Loucy (cell line): ENCODE measurements around the gene SETBP1.

Experiments
- H2AFZ ChIP-seq: fragments of 200-600 bp; sonication (generic); 2 replicates; pipeline ENCODE4 v1.6.0; 2016; ENCODE audit warnings: antibody characterized with exemption, mild to moderate bottlenecking, low read length, moderate library complexity
- H3F3A ChIP-seq: fragments of 200-600 bp; 2 replicates; pipeline ENCODE4 v1.6.0; 2016; ENCODE audit warnings: antibody characterized with exemption, low read depth, mild to moderate bottlenecking
- H3K27me3 ChIP-seq: fragments of 200-600 bp; sonication (generic); 2 replicates; pipeline ENCODE4 v1.6.1; 2014; ENCODE audit warnings: low read length, mild to moderate bottlenecking; ENCODE audit not compliant: insufficient read depth, poor library complexity, severe bottlenecking
- H3K36me3 ChIP-seq: fragments of 200-600 bp; sonication (generic); 2 replicates; pipeline ENCODE4 v1.6.1; 2016; ENCODE audit warnings: low read length; ENCODE audit not compliant: insufficient read depth
- H3K4me1 ChIP-seq: fragments of 200-600 bp; sonication (generic); 2 replicates; pipeline ENCODE4 v1.5.1; 2014; ENCODE audit warnings: low read length, mild to moderate bottlenecking; ENCODE audit not compliant: insufficient read depth, poor library complexity, severe bottlenecking
- H3K4me2 ChIP-seq: fragments of 200-600 bp; sonication (generic); 2 replicates; pipeline ENCODE4 v1.6.0; 2014; ENCODE audit warnings: antibody characterized with exemption, low read length, low read depth, mild to moderate bottlenecking; ENCODE audit not compliant: poor library complexity, severe bottlenecking
- H3K4me3 ChIP-seq: fragments of 200-600 bp; sonication (generic); 2 replicates; pipeline ENCODE4 v1.5.1; 2014; ENCODE audit warnings: low read length, mild to moderate bottlenecking, mixed read lengths; ENCODE audit not compliant: poor library complexity, severe bottlenecking
- H3K79me2 ChIP-seq: fragments of 200-600 bp; sonication (generic); 2 replicates; pipeline ENCODE4 v1.6.1; 2014; ENCODE audit warnings: low read length; ENCODE audit not compliant: insufficient read depth
- H3K9ac ChIP-seq: fragments of 200-600 bp; sonication (generic); 2 replicates; pipeline ENCODE4 v1.6.0; 2014; ENCODE audit warnings: mild to moderate bottlenecking, low read depth, low read length, moderate library complexity; ENCODE audit not compliant: poor library complexity, severe bottlenecking
- H3K9me2 ChIP-seq: fragments of 200-600 bp; sonication (generic); replicated peaks from 2 replicates; pipeline ENCODE4 v1.6.1; 2016; ENCODE audit warnings: low read depth, low read length, mixed read lengths
- H3K9me3 ChIP-seq: fragments of 200-600 bp; sonication (generic); 2 replicates; pipeline ENCODE4 v1.6.1; 2014; ENCODE audit warnings: mild to moderate bottlenecking, antibody characterized with exemption, low read length, low read depth; ENCODE audit not compliant: insufficient read depth
- H4K20me1 ChIP-seq: fragments of 200-600 bp; sonication (generic); 2 replicates; pipeline ENCODE4 v1.6.0; 2014; ENCODE audit warnings: antibody characterized with exemption, low read length, mild to moderate bottlenecking; ENCODE audit not compliant: insufficient read depth, poor library complexity, severe bottlenecking
- EZH2phosphoT487 ChIP-seq: fragments of 200-600 bp; IDR thresholded peaks from 2 replicates; pipeline ENCODE4 v1.6.1; 2018; ENCODE audit warnings: antibody characterized with exemption, mild to moderate bottlenecking, moderate library complexity, borderline replicate concordance
- TF ChIP-seq, protein P1 (sequence below): fragments of 200-600 bp; sonication (generic); conservative IDR thresholded peaks from 2 replicates; pipeline ENCODE4 v1.5.1; 2014; ENCODE audit warnings: mild to moderate bottlenecking, antibody characterized with exemption, low read length

SETBP1 gene

DNA sequence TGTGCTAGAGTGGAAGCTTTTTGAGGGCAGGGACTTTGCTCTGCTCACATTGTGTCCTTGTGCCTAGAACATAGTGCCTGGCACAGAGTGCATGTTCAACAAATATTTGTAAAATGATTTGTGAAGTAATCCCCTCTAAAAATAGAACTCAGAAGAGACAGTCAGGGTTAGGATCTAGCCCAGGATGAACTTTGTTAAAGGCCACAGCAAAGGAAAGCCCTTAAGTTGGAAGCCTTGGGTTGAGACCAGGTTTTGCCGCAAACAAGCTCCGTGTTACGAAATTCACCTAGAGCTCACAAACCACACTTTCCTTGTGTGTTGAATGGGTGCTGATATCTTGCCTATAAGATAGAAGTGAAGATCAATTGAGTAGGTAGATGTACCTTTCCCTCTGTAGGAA is 84.2 kb downstream of the SETBP1 start:
- H3K9ac ChIP-seq: no peak overlapping the region
- peaks cover 24% of the 10 kb centered on the region for H3K4me1 ChIP-seq
- peaks cover 42% of the 10 kb centered on the region; the same call in 1 of the 2 replicates for H3K79me2 ChIP-seq
- H3K9me2 ChIP-seq: no peaks in the 10 kb centered on the region
- no peaks in the 10 kb centered on the region for H3K9me3 ChIP-seq
- H3F3A ChIP-seq: no peaks in the 10 kb centered on the region
- H2AFZ ChIP-seq: no peak overlapping the region
- no peak overlapping the region for H3K4me2 ChIP-seq
- H3K36me3 ChIP-seq: no peaks in the 10 kb centered on the region; the same call in 1 of the 2 replicates
- no peak for TF ChIP-seq EZH2phosphoT487
- TF ChIP-seq, protein P1, sequence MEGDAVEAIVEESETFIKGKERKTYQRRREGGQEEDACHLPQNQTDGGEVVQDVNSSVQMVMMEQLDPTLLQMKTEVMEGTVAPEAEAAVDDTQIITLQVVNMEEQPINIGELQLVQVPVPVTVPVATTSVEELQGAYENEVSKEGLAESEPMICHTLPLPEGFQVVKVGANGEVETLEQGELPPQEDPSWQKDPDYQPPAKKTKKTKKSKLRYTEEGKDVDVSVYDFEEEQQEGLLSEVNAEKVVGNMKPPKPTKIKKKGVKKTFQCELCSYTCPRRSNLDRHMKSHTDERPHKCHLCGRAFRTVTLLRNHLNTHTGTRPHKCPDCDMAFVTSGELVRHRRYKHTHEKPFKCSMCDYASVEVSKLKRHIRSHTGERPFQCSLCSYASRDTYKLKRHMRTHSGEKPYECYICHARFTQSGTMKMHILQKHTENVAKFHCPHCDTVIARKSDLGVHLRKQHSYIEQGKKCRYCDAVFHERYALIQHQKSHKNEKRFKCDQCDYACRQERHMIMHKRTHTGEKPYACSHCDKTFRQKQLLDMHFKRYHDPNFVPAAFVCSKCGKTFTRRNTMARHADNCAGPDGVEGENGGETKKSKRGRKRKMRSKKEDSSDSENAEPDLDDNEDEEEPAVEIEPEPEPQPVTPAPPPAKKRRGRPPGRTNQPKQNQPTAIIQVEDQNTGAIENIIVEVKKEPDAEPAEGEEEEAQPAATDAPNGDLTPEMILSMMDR: no peak
- no peaks in the 10 kb centered on the region for H4K20me1 ChIP-seq
- H3K27me3 ChIP-seq: no peaks in the 10 kb centered on the region
- H3K4me3 ChIP-seq: no peak overlapping the region

DNA sequence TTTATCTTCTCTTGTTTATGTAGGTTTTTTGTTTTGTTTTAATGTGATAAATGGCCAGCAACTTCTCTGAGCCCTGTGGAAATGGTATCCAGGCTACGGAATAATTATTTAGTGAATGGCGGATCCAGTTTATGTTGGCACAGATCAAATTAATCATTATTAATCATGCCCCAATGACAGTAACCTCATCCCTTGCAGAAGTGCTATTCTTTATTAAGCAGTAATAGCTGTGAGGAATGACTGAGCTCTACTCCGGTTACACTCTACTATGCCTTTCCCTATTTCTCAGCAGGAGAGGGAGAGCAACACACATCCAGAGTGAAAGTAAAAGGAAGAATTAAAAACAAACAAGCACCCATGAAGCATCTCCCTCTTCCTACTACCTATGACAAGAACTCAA is 84.8 kb downstream of the SETBP1 start:
- peaks cover 42% of the 10 kb centered on the region; the same call in 1 of the 2 replicates for H3K79me2 ChIP-seq
- H2AFZ ChIP-seq: no peak overlapping the region
- no peaks in the 10 kb centered on the region for H3F3A ChIP-seq
- no peaks in the 10 kb centered on the region for H4K20me1 ChIP-seq
- no peaks in the 10 kb centered on the region for H3K9me2 ChIP-seq
- no peaks in the 10 kb centered on the region for H3K9me3 ChIP-seq
- H3K4me2 ChIP-seq: no peak overlapping the region
- H3K4me1 ChIP-seq: peaks cover 19% of the 10 kb centered on the region
- no peaks in the 10 kb centered on the region for H3K27me3 ChIP-seq
- H3K36me3 ChIP-seq: no peaks in the 10 kb centered on the region; the same call in 1 of the 2 replicates
- H3K4me3 ChIP-seq: no peak overlapping the region
- no peak overlapping the region for H3K9ac ChIP-seq
- no peak for TF ChIP-seq EZH2phosphoT487

DNA sequence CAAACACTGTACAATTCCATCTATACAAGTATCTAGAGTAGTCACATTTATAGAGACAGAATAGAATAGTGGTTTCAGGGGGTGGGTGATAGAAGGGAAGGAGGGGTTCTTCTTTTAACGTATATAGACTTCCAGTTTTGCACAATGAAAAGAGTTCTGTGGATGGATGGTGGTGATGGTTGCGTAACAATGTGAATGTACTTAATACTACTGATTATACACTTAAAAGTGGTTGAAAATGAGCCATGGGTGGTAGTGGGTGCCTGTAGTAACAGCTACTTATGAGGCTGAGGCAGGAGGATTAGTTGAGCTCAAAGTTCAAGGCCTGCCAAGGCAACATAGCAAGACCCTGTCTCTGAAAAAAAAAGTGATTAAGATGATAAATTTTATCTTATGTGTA is 85.8 kb downstream of the SETBP1 start:
- no peak overlapping the region for H2AFZ ChIP-seq
- no peaks in the 10 kb centered on the region for H4K20me1 ChIP-seq
- H3K4me3 ChIP-seq: no peak overlapping the region
- H3K4me2 ChIP-seq: no peak overlapping the region
- peaks cover 18% of the 10 kb centered on the region for H3K4me1 ChIP-seq
- no peaks in the 10 kb centered on the region for H3K9me3 ChIP-seq
- no peak for TF ChIP-seq EZH2phosphoT487
- TF ChIP-seq, protein P1: no peak
- no peaks in the 10 kb centered on the region for H3K9me2 ChIP-seq
- H3F3A ChIP-seq: no peaks in the 10 kb centered on the region
- peaks cover 49% of the 10 kb centered on the region; the same call in 1 of the 2 replicates for H3K79me2 ChIP-seq
- no peaks in the 10 kb centered on the region; the same call in 1 of the 2 replicates for H3K36me3 ChIP-seq
- no peak overlapping the region for H3K9ac ChIP-seq
- H3K27me3 ChIP-seq: no peaks in the 10 kb centered on the region

DNA sequence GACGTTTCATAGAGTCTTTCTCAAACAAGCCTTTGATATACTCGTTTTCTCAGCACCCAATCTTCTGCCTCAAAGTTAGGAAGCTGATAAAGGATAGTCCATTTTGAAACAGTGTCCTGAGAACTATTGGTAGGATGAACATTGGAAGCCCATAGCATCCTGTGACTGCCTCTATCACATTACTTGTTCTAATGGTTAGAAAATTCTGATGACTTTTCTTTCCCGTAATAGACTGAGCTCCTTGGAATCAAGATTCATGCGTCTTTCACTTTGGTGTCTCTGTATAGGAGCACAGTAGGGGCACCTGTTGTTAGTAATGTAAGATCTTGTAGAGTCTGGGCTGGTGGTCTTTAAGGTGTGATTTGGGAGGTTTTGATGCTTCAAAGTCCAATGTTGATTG is 87.1 kb downstream of the SETBP1 start:
- H3K36me3 ChIP-seq: no peaks in the 10 kb centered on the region; the same call in 1 of the 2 replicates
- H3K9me3 ChIP-seq: no peaks in the 10 kb centered on the region
- no peaks in the 10 kb centered on the region for H3F3A ChIP-seq
- no peak overlapping the region for H3K9ac ChIP-seq
- no peaks in the 10 kb centered on the region for H4K20me1 ChIP-seq
- no peak overlapping the region for H3K4me3 ChIP-seq
- no peak overlapping the region for H2AFZ ChIP-seq
- H3K4me2 ChIP-seq: no peak overlapping the region
- H3K27me3 ChIP-seq: no peaks in the 10 kb centered on the region
- no peak for TF ChIP-seq EZH2phosphoT487
- TF ChIP-seq, protein P1: no peak
- peaks cover 47% of the 10 kb centered on the region; the same call in 1 of the 2 replicates for H3K79me2 ChIP-seq
- peaks cover 20% of the 10 kb centered on the region for H3K4me1 ChIP-seq
- no peaks in the 10 kb centered on the region for H3K9me2 ChIP-seq
